ENCODE results near the gene ZNF770.

DNA sequence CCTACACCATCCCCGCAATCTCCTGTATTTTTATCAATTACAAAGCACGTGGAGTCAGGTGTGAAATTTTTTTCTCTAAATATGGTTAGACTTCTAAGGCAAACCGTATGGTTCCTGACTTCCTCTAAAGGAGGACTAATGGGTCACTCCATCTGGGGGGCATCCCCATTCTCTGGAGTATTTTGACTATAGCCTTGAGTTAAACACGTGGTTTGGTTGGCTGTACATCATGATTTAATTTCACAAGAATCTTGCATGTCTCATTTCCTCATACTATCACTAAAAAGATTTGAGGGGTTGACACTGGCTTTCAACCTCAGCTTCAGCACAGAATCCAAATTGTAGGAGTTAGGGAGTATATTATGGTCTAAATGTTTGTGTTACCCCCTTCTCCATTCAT lies 25.3 kb upstream of the ZNF770 start:
- TF ChIP-seq, protein P1, sequence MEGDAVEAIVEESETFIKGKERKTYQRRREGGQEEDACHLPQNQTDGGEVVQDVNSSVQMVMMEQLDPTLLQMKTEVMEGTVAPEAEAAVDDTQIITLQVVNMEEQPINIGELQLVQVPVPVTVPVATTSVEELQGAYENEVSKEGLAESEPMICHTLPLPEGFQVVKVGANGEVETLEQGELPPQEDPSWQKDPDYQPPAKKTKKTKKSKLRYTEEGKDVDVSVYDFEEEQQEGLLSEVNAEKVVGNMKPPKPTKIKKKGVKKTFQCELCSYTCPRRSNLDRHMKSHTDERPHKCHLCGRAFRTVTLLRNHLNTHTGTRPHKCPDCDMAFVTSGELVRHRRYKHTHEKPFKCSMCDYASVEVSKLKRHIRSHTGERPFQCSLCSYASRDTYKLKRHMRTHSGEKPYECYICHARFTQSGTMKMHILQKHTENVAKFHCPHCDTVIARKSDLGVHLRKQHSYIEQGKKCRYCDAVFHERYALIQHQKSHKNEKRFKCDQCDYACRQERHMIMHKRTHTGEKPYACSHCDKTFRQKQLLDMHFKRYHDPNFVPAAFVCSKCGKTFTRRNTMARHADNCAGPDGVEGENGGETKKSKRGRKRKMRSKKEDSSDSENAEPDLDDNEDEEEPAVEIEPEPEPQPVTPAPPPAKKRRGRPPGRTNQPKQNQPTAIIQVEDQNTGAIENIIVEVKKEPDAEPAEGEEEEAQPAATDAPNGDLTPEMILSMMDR (IDR thresholded peaks at IDR 0.05 in 8 of 11, conservative IDR thresholded peaks at IDR 0.05 in 3 of 11), result no peak
- TF ChIP-seq POLR2AphosphoS5 (IDR thresholded peaks at IDR 0.05), result no peak
- no peak for TF ChIP-seq POLR2A (IDR thresholded peaks at IDR 0.05)

Measured in spleen (tissue), 7 donors.